ENCODE measurements around the gene MED28.
"Not testable (repeated sequence)": the region's sequence is repeated elsewhere in the genome, so short reads cannot be mapped to it uniquely, and the experiment has no call there.

MED28 gene, protein sequence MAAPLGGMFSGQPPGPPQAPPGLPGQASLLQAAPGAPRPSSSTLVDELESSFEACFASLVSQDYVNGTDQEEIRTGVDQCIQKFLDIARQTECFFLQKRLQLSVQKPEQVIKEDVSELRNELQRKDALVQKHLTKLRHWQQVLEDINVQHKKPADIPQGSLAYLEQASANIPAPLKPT

DNA sequence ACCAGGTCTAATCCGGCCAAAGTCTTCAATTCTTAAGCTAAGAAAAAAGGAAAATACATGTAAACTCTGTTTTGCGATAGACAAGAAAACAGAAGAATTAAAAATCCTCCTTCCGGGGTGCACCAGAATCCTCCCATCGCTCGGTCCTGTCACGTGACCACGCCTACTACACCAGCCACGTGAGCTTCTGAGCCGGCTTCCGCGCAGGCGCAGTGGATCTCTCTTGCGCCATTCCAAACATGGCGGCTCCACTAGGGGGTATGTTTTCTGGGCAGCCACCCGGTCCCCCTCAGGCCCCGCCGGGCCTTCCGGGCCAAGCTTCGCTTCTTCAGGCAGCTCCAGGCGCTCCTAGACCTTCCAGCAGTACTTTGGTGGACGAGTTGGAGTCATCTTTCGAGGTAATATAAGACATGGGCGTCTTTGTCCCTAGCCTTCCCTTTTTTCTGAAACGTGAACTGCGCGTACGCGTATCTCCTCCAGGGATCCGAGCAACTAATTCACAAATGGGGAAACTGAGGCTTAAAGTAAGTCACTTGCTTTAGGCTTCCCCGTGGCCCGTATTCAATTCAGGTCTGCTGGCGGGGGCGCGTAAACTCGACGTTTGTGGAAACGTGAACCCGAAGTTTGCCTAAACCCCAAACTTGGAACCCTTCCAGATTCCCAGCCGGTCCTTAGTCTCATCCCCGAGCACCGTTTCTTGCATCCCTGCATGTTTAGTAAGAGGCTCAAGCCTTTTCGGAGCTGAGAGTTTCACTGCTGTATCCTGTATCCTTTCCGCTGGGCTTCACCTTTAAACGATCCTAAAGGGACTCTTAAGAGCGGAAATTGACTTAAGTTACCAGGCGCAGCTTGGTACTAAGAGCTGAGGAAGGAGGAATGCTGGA lies at the start of gene MED28:
Gene MED28, plus strand, starts transcription at position 226 of the 884 bp plus-strand sequence. Its CDS starts 14 bp downstream, at position 240.
- H3K9me3 Mint-ChIP-seq: no peaks in the 10 kb centered on the region
- peaks cover 40% of the 10 kb centered on the region for H3K36me3 Mint-ChIP-seq (ENCODE audit: low read depth)
- no peaks in the 10 kb centered on the region for H3K27me3 Mint-ChIP-seq
- peak within 1 kb of the TSS; percentile 99 for H3K27ac Mint-ChIP-seq
- peak within 1 kb of the TSS; percentile 100 for H3K4me3 Mint-ChIP-seq
- H3K4me1 Mint-ChIP-seq (ENCODE audit: low read depth): peaks cover 40% of the 10 kb centered on the region

DNA sequence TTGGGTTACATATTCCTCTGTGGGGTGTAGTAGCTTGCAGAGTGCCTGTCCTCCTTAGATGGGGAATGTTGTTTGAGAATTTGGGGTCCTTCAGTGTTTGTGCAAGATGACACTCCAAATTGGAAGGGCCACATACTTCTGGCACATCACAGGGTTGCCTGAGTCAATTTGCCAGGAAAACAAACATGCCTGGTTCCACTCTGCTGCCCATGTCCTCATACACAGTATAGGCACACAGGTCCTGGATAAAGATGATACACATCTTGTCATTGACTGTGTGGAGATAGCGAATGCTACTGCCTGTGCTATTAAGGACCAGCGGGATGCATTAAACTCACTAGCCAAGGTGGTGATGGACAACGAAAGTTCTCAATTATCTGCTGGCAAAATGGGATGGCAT lies 48.6 kb upstream of the MED28 start:
- Mint-ChIP-seq H3K27me3 (no peaks in the 10 kb centered on the region), H3K9me3 (no peaks in the 10 kb centered on the region), H3K27ac (no peak overlapping the region), H3K4me3 (no peak overlapping the region), H3K4me1 (ENCODE audit: low read depth) (no peaks in the 10 kb centered on the region), H3K36me3 (ENCODE audit: low read depth) (no peaks in the 10 kb centered on the region)

DNA sequence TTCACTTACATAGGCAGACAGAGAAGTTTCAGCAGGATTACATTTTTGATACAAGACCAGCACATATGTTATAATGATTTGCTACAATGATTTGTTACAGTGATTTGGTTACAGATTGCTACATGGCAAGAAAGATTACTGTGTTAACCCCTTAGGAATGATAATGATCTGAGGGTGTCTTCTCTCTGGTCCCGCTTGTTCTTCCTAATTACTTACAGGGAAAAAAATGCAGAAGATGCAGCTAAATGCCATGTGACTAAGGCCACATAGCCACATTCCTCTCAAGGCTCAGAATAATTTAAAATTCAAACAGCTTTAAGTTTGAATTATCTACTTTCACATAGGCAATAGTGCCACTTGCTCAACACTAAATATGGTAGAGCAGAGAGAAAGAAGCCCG lies 47.2 kb upstream of the MED28 start:
- no peak overlapping the region for H3K4me3 Mint-ChIP-seq
- H3K9me3 Mint-ChIP-seq: no peaks in the 10 kb centered on the region
- no peaks in the 10 kb centered on the region for H3K36me3 Mint-ChIP-seq (ENCODE audit: low read depth)
- H3K4me1 Mint-ChIP-seq (ENCODE audit: low read depth): no peaks in the 10 kb centered on the region
- H3K27me3 Mint-ChIP-seq: no peaks in the 10 kb centered on the region
- H3K27ac Mint-ChIP-seq: no peak overlapping the region

DNA sequence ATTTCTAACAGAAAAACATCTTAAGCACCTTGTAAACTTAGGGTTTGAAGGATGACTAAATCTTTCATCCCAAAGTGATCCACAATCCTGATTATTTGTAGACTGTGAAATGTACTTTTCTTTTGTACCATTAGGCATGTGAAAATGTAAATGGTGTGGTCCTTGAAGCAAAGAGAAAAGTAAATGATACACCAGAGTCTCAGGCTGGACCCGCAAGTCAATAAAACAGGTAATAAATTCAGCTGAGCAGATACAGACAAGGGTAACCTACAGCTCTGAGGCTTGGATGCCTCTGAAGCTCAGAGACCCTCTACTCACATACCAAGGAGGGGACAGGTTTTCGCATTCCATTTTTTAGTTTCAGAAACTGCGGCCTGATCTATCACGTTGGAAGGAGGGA lies 40.2 kb upstream of the MED28 start:
- no peaks in the 10 kb centered on the region for H3K27me3 Mint-ChIP-seq
- H3K9me3 Mint-ChIP-seq: no peaks in the 10 kb centered on the region
- H3K36me3 Mint-ChIP-seq (ENCODE audit: low read depth): peaks cover 6% of the 10 kb centered on the region
- no peak overlapping the region for H3K4me3 Mint-ChIP-seq
- H3K27ac Mint-ChIP-seq: no peak overlapping the region
- H3K4me1 Mint-ChIP-seq (ENCODE audit: low read depth): peaks cover 21% of the 10 kb centered on the region

DNA sequence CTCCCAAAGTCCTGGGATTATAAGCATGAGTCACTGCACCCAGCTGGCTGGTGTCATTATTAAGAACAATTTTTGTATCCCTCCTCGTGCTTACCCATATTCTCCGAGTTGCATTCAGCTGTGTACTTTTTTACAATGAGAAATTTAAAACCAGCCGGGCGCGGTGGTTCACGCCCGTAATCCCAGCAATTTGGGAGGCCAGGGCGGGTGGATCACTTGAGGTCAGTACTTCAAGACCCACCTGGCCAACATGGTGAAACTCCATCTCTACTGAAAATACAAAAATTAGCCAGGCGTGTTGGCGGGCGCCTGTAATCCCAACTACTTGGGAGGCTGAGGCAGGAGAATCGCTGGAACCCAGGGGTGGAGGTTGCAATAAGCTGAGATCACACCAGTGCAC lies 39.3 kb upstream of the MED28 start:
- H3K4me3 Mint-ChIP-seq, H3K9me3 Mint-ChIP-seq, H3K27ac Mint-ChIP-seq, H3K27me3 Mint-ChIP-seq: not testable (repeated sequence)
- Mint-ChIP-seq H3K36me3 (ENCODE audit: low read depth) (peaks cover 12% of the 10 kb centered on the region), H3K4me1 (ENCODE audit: low read depth) (peaks cover 28% of the 10 kb centered on the region)

DNA sequence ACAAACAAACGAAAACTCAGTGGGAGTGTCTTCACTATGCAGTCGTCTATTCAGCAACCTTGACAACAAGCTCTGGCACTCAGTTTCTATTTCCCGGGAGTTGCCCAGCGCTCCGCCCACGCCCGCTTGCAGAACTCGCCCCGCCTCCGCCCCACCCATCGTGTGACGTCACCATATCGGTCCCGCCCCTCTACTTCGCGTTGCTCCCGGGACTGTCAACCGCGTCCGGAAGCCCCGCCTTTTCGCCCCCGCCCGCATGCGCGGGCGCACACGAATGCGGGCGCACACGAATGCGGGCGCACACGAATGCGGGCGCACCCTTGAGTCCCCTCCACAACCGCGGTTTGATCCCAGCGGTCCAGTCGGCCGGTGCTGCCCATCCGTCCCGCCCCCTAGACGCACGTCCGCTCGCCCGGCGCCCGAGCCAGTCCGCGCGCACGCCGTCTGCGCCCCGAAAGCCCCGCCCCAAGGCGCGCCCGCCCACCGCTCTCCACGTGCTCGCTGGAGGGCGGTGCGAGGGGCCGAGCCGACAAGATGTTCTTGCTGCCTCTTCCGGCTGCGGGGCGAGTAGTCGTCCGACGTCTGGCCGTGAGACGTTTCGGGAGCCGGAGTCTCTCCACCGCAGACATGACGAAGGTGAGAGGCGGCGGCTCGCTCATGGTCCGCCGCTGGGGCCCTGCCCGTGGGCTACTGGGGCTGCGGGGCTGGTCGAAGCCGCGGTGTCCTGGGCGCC lies 37.3 kb upstream of the MED28 start, which contains the start of gene LAP3:
Gene LAP3, plus strand, starts transcription at position 267 of the 733 bp plus-strand sequence. Its CDS starts 268 bp downstream, at position 535.
- H3K36me3 Mint-ChIP-seq (ENCODE audit: low read depth): peaks cover 31% of the 10 kb centered on the region
- peak within 1 kb of the TSS; percentile 89 for H3K4me3 Mint-ChIP-seq
- no peaks in the 10 kb centered on the region for H3K27me3 Mint-ChIP-seq
- no peaks in the 10 kb centered on the region for H3K9me3 Mint-ChIP-seq
- peak within 1 kb of the TSS; percentile 96 for H3K27ac Mint-ChIP-seq
- H3K4me1 Mint-ChIP-seq (ENCODE audit: low read depth): peaks cover 33% of the 10 kb centered on the region

DNA sequence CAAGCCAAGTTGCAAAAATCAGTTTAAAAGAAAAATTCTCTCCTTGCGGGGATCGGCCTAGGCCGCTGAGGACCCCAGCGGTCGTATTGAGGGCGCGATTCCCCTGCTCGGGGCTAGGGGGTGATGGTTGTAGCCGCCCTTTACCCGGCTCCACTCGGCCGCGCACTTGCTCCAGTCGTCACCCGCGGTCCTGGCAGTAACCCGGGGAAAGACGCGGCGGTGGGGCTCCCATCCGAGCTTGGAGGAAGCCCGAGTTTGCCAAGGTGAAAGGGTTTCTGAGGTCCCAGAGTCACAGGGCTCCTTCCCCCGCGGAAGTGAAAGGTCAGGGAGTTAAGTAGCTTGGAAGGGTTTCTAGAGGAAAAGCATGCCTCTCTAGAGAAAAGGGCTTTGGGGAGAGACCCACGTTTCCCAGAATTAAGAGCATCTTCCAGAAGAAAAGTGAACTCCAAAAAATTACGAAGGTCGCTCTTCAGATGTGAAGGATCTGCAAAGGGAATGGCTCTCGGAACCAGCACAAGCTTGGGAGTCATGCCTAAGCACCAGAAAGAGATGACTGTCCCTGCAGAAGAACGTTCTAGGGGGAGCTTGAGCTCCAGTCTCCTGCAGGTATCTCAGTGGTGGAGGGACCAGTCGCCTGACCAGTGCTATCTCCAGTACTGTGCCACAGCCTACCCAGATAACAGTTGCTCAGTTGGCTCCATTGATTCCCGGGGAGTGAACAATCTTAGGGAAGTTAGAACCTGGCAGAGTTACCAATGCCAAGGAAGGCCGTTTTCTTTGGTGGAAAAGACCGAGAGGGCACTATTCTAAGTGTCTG lies 36.6 kb upstream of the MED28 start:
- H3K27me3 Mint-ChIP-seq: no peaks in the 10 kb centered on the region
- no peaks in the 10 kb centered on the region for H3K9me3 Mint-ChIP-seq
- H3K4me3 Mint-ChIP-seq: peak overlapping the region; percentile 89
- peaks cover 33% of the 10 kb centered on the region for H3K4me1 Mint-ChIP-seq (ENCODE audit: low read depth)
- H3K36me3 Mint-ChIP-seq (ENCODE audit: low read depth): peaks cover 39% of the 10 kb centered on the region
- peak overlapping the region; percentile 96 for H3K27ac Mint-ChIP-seq

DNA sequence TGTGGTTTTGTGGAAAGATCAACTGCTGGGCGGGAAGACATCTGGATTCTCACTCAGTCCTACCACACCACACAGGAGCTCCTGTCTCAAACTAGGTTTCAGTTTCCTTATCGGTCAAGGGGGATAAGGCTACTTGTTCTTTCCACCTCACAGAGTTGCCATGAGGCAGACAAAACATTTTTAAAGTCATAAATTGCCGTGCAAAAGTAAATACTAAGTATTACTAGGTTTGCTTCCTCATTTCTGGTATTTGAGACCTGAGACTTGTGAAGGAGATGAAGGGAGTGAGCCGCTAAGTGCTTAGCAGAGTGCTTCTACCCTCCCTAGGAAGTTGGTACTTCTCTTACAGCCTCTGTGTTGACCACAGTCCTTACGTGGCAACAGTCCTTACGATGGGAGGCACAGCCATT lies 36.0 kb upstream of the MED28 start:
- peaks cover 45% of the 10 kb centered on the region for H3K36me3 Mint-ChIP-seq (ENCODE audit: low read depth)

DNA sequence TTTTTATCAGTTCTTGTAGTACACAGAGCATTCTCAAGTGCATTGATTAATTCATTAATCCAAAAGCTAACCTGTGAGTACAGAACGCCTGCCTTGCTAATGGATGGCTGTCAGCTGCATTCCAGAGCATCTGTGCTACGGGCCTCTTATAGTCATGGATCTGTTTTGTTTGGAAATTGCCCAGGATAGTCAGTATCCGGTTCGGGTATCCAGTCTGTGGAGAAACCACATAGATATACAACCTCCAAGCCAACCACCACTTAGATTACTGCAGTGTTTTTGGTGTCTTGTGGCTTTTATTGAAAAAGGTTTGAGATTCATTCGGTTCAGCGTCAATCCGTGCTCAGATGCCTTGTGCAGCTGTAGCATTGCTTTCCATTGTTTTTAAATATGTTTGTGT lies 33.5 kb upstream of the MED28 start:
- Mint-ChIP-seq H3K4me3 (no peak overlapping the region), H3K27ac (no peak overlapping the region), H3K4me1 (ENCODE audit: low read depth) (peaks cover 32% of the 10 kb centered on the region), H3K9me3 (no peaks in the 10 kb centered on the region), H3K27me3 (no peaks in the 10 kb centered on the region), H3K36me3 (ENCODE audit: low read depth) (peaks cover 69% of the 10 kb centered on the region)

More for the DNA sequence above, 36.0 kb upstream of the MED28 start:
- Mint-ChIP-seq H3K27ac (peak overlapping the region; percentile 96), H3K9me3 (no peaks in the 10 kb centered on the region), H3K4me3 (peak overlapping the region; percentile 89), H3K27me3 (no peaks in the 10 kb centered on the region), H3K4me1 (ENCODE audit: low read depth) (peaks cover 33% of the 10 kb centered on the region)

DNA sequence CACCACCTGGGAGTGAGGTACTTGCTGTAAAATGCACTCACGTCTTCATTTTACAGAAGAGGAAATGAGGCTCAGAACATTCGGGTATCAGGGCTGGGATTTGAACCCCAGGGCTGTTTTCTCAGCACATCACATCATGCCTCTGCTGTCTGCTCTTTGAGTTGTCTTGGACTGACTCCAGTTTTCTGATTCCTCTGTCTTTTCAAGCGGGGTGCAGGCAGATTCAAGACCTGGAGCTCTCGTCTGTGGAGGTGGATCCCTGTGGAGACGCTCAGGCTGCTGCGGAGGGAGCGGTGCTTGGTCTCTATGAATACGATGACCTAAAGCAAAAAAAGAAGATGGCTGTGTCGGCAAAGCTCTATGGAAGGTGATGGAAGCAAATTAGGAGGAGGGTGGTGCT lies 31.2 kb upstream of the MED28 start:
- Mint-ChIP-seq H3K27me3 (no peaks in the 10 kb centered on the region), H3K27ac (no peak overlapping the region), H3K36me3 (ENCODE audit: low read depth) (peaks cover 87% of the 10 kb centered on the region), H3K9me3 (no peaks in the 10 kb centered on the region), H3K4me3 (no peak overlapping the region), H3K4me1 (ENCODE audit: low read depth) (peaks cover 22% of the 10 kb centered on the region)

DNA sequence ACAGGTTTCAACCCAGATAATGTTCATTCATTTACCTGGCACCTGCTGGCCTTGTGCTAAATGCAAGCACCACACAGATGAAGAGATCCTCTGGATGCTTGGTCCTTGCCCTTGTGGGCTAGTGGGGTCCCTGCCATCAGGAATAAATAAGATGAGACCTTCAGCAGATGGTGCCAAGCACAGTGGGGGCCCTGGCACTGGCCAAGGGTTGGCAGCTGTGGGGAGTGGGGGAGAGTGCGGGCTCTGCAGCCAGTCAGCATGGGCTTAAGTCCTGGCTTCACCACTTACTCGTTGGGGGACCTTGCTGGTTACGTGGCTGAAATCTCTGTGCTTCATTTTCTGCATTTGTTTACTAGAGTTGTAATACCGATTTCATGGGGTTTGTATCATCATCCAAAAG lies 30.5 kb upstream of the MED28 start:
- no peaks in the 10 kb centered on the region for H3K9me3 Mint-ChIP-seq
- H3K4me1 Mint-ChIP-seq (ENCODE audit: low read depth): peaks cover 15% of the 10 kb centered on the region
- no peak overlapping the region for H3K27ac Mint-ChIP-seq
- no peaks in the 10 kb centered on the region for H3K27me3 Mint-ChIP-seq
- H3K4me3 Mint-ChIP-seq: no peak overlapping the region
- peaks cover 90% of the 10 kb centered on the region for H3K36me3 Mint-ChIP-seq (ENCODE audit: low read depth)

DNA sequence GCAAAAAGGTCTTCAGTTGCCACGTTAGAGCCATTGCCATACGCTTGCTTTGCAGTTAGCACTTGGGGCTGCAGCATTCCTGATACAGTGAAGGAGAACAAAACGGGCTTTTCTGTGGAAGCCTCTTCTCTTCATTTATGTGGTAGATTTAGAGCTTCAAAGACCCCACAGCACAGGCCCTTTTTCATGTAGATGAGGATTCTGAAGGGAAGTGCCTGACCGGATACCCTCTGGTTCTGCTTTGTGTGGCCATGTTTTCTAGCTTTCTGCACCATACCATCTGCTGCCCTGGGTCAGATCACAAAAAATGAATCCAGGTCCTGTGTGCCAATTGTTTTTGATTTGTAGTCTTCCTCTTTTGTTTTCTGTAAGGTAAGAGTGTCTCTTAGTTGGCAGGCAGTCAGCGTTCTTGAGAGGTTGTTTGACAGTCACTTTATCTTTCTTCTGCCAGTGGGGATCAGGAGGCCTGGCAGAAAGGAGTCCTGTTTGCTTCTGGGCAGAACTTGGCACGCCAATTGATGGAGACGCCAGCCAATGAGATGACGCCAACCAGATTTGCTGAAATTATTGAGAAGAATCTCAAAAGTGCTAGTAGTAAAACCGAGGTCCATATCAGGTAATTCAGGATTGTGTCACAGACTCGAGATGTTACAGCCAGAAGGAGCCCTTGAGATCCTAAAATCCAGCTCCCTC lies 29.8 kb upstream of the MED28 start:
- peaks cover 8% of the 10 kb centered on the region for H3K4me1 Mint-ChIP-seq (ENCODE audit: low read depth)
- no peak overlapping the region for H3K27ac Mint-ChIP-seq
- H3K36me3 Mint-ChIP-seq (ENCODE audit: low read depth): peaks cover 91% of the 10 kb centered on the region
- H3K9me3 Mint-ChIP-seq: no peaks in the 10 kb centered on the region
- no peak overlapping the region for H3K4me3 Mint-ChIP-seq
- H3K27me3 Mint-ChIP-seq: no peaks in the 10 kb centered on the region

DNA sequence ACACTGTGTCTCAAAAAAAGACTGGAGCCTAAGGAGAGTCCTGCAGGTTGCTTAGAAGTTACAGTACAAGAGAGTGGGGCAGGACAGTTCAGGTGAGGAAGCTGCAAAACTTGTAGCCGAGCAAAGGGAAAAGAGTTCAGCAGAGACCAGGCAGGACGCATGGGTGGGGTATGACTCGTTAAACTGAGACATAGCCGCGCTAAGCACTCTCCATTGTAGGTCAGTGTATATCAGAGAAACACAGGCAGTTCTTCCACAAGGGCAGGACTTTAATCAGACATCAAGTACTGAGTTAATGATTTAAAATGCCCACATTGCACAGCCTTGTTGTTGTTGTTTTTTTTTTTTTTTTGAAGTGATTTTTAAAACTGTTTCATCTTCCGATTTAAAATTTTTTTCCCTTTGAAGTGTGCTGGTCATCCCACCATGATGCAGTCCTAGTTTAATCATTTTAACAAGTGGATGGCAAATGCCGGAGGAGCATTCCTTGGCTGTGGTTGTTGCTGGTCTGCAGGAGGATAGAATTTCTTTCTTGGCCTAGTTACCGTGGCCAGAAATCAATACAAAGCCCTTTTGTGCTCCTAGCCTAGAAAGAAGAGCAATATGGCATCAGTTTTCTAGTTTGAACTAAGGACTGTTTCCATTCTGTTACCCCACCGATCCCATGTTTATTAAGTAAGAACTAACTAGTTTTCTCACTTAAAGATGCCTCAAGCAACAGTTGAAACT lies 27.2 kb upstream of the MED28 start:
- Mint-ChIP-seq H3K36me3 (ENCODE audit: low read depth) (peaks cover 82% of the 10 kb centered on the region), H3K27ac (no peak overlapping the region), H3K9me3 (no peaks in the 10 kb centered on the region), H3K27me3 (no peaks in the 10 kb centered on the region), H3K4me3 (no peak overlapping the region), H3K4me1 (ENCODE audit: low read depth) (peaks cover 8% of the 10 kb centered on the region)

Data from stimulated activated naive CD8-positive, alpha-beta T cell treated with anti-CD3 and anti-CD28 coated beads, Interleukin-15, Interleukin-2, amounts not matched to agents 100 ng/mL and 50 ng/mL, for 24 hours (primary cell).